H1 (cell line): Measurements from ENCODE around the gene NDUFV1.

ENCODE experiments used
- CEBPB ChIP-seq: IDR thresholded peaks from 2 replicates; pipeline ENCODE4 v1.6.1; 2012; ENCODE audit warnings: low read depth, low read length
- EGR1 ChIP-seq: IDR thresholded peaks from 2 replicates; pipeline ENCODE4 v1.6.1; 2011; ENCODE audit warnings: low read depth, low read length, borderline replicate concordance
- EP300 ChIP-seq, 2 experiments: IDR thresholded peaks; 1 replicate in 1 of 2; 2 replicates in 1 of 2; pipeline ENCODE4 v1.6.1; 2011 to 2012; ENCODE audit warnings: low read depth in 2 of 2, low read length in 2 of 2, mild to moderate bottlenecking in 2 of 2, borderline replicate concordance in 1 of 2, inconsistent platforms in 1 of 2, moderate library complexity in 1 of 2
- JUND ChIP-seq: IDR thresholded peaks from 2 replicates; pipeline ENCODE4 v1.6.1; 2011; ENCODE audit warnings: mild to moderate bottlenecking, improper control_type of control experiment, low read length
- POLR2AphosphoS5 ChIP-seq: IDR thresholded peaks from 2 replicates; pipeline ENCODE4 v1.6.1; 2011; ENCODE audit warnings: low read depth, low read length
- TCF12 ChIP-seq: IDR thresholded peaks from 2 replicates; pipeline ENCODE4 v1.6.1; 2011; ENCODE audit warnings: low read depth, mild to moderate bottlenecking, low read length

DNA sequence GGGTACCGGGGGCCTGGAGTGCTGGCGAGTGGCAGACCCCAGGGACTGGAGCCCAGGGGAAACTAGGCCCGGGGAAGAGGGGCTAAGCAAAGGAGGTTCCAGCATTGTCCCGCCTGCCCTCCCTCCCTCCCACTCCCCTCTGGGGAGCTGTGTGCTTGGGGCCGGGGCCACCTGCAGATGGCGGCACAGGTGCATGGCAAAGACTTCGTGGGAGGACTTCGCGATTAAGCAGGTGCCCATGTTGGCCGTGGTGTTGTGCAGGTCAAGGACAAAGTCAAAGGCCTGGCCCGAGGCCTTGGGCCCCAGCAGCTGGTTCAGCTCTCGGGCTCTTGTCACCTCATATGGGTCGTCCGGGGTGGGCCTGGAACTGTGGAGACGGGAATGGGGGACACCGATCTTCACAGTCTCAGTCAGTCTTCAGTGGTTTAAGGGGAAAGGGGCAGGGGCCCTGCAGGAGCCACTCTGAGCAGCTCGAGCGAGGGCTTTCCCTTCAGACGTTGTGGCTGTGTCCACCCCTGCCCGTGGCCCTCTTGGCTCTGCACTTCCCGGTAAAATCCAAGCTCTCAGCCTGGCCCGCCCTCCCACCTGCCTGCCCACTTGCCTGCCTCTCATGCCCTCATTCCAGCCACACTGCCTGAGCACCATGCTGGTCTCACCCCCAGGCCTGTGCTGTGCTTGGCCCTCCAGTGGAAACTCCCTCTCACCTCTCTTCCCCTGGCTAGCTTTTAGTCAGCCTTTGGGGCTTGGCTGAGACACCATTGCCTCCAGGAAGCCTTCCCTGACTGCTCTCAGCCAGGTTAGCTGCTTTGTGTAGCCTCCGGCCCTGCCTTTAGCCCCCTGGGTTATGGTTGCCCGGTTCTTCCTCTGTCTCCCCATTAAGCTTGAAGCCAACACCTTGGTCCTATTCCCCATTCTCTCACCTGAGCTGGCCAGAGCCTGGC lies 39.1 kb downstream of the NDUFV1 start:
- TF ChIP-seq JUND (no peak), POLR2AphosphoS5 (no peak), EP300 (IDR thresholded peaks at IDR 0.05; ENCODE audit: borderline replicate concordance in 1 of 2, low read depth in 2 of 2, low read length in 2 of 2) (no peak), TCF12 (no peak), CEBPB (no peak), EGR1 (no peak)
